ENCODE results near the gene TFCP2. TPM values are rescaled to one million over a fixed set of nuclear protein-coding genes. Genes with fewer than 3 reads are reported as not detected.

The TFCP2 gene
- polyA plus RNA-seq, 3 donors = 7.1 to 25.4 (median 14.2) TPM

- no peak for TF ChIP-seq CTCF (IDR thresholded peaks at IDR 0.05)
- H2AFZ ChIP-seq (ENCODE audit: insufficient read depth, low read depth, low read length, poor library complexity, severe bottlenecking) = no peak overlapping the region
- H3K36me3 ChIP-seq (replicated peaks in 1 of 2; ENCODE audit: control insufficient read depth in 1 of 2, insufficient read depth in 2 of 2, low read length in 2 of 2) = peaks cover 16 to 51% of the 10 kb centered on the region in 2 donors
- peak overlapping the region in 1 of 7 donors; percentile 1 for H3K27ac Mint-ChIP-seq
- peaks cover 4% of the 10 kb centered on the region for H3K79me2 ChIP-seq (ENCODE audit: insufficient read depth, low read length)
- no peak overlapping the region for H3K4me3 Mint-ChIP-seq
- no peak for DNase-seq
- no peaks in the 10 kb centered on the region for H3K9me3 ChIP-seq (replicated peaks in 1 of 2; ENCODE audit: control insufficient read depth in 1 of 2, insufficient read depth in 1 of 2, low read length in 2 of 2)
- intact Hi-C loops (cut with micrococcal nuclease) = no loop called here
- no peak overlapping the region for H3K4me2 ChIP-seq (replicated peaks; ENCODE audit: extremely low read depth, low read length, poor library complexity, severe bottlenecking)
- peaks cover 11% of the 10 kb centered on the region for H4K20me1 ChIP-seq (ENCODE audit: insufficient read depth, low read length)
- H3K27ac ChIP-seq (ENCODE audit: low read depth in 1 of 2, low read length in 2 of 2) = peak overlapping the region in 1 of 2 donors; percentile 5
- H3K4me1 Mint-ChIP-seq = peaks cover 3% of the 10 kb centered on the region
- no peak overlapping the region for H3K9ac ChIP-seq (ENCODE audit: insufficient read depth, low read length, poor library complexity, severe bottlenecking)
- no peaks in the 10 kb centered on the region for H3K27me3 ChIP-seq (ENCODE audit: control insufficient read depth in 2 of 2, insufficient read depth in 2 of 2, low read length in 2 of 2)
- H3K4me3 ChIP-seq (replicated peaks in 1 of 3; ENCODE audit: low read depth in 2 of 3, low read length in 3 of 3) = no peak overlapping the region
- H3K36me3 Mint-ChIP-seq = peaks cover 24 to 66% of the 10 kb centered on the region in 2 donors
- no peaks in the 10 kb centered on the region for H3K27me3 Mint-ChIP-seq (ENCODE audit: low read depth in 3 of 3)
- no peaks in the 10 kb centered on the region for H3K4me1 ChIP-seq (ENCODE audit: control insufficient read depth in 1 of 2, insufficient read depth in 2 of 2, low read length in 2 of 2)
- WGBS (ENCODE audit: insufficient coverage) = no CpG with 5 or more reads among the region's 5 CpGs
- no peaks in the 10 kb centered on the region for H3K9me3 Mint-ChIP-seq
These were observed 41.0 kb downstream of the TFCP2 start for GRCh38 chr12:51131745-51132521.

GRCh38 chr12:51128919-51129318, 44.0 kb downstream of the TFCP2 start:
- H3K27me3 Mint-ChIP-seq (ENCODE audit: low read depth in 3 of 3) = no peaks in the 10 kb centered on the region
- H2AFZ ChIP-seq (ENCODE audit: insufficient read depth, low read depth, low read length, poor library complexity, severe bottlenecking) = no peak overlapping the region
- no peak overlapping the region for H3K27ac ChIP-seq (ENCODE audit: low read depth in 1 of 2, low read length in 2 of 2)
- no peak overlapping the region for H3K4me3 ChIP-seq (replicated peaks in 1 of 3; ENCODE audit: low read depth in 2 of 3, low read length in 3 of 3)
- H3K27ac Mint-ChIP-seq = no peak overlapping the region
- no peaks in the 10 kb centered on the region for H3K9me3 ChIP-seq (replicated peaks in 1 of 2; ENCODE audit: control insufficient read depth in 1 of 2, insufficient read depth in 1 of 2, low read length in 2 of 2)
- peaks cover 18% of the 10 kb centered on the region for H4K20me1 ChIP-seq (ENCODE audit: insufficient read depth, low read length)
- H3K4me1 ChIP-seq (ENCODE audit: control insufficient read depth in 1 of 2, insufficient read depth in 2 of 2, low read length in 2 of 2) = no peaks in the 10 kb centered on the region
- DNase-seq = no peak
- H3K4me1 Mint-ChIP-seq = peaks cover 3% of the 10 kb centered on the region
- WGBS (ENCODE audit: insufficient coverage) = no CpG with 5 or more reads among the region's 3 CpGs
- intact Hi-C loops (cut with micrococcal nuclease) = no loop called here
- peaks cover 0 to 2% (median 0%) of the 10 kb centered on the region in 7 donors for H3K9me3 Mint-ChIP-seq
- TF ChIP-seq CTCF (IDR thresholded peaks at IDR 0.05) = no peak
- peaks cover 27 to 50% of the 10 kb centered on the region in 2 donors for H3K36me3 ChIP-seq (replicated peaks in 1 of 2; ENCODE audit: control insufficient read depth in 1 of 2, insufficient read depth in 2 of 2, low read length in 2 of 2)
- H3K27me3 ChIP-seq (ENCODE audit: control insufficient read depth in 2 of 2, insufficient read depth in 2 of 2, low read length in 2 of 2) = no peaks in the 10 kb centered on the region
- no peak overlapping the region for H3K4me2 ChIP-seq (replicated peaks; ENCODE audit: extremely low read depth, low read length, poor library complexity, severe bottlenecking)
- no peak overlapping the region for H3K4me3 Mint-ChIP-seq
- H3K9ac ChIP-seq (ENCODE audit: insufficient read depth, low read length, poor library complexity, severe bottlenecking) = no peak overlapping the region
- no peaks in the 10 kb centered on the region for H3K79me2 ChIP-seq (ENCODE audit: insufficient read depth, low read length)
- H3K36me3 Mint-ChIP-seq = peaks cover 32 to 73% of the 10 kb centered on the region in 2 donors
